Tibial nerve (tissue), 4 donors: ENCODE measurements around the gene JMJD1C.

ENCODE experiments used
- CTCF ChIP-seq, 5 experiments: fragments of 200-600 bp in 3 of 5; fragments of 450-650 bp in 2 of 5; sonication (generic) in 3 of 5; IDR thresholded peaks; one replicate each; pipeline ENCODE4 v1.5.1; 2016 to 2019; ENCODE audit warnings: antibody characterized with exemption in 5 of 5, mild to moderate bottlenecking in 3 of 5, moderate library complexity in 2 of 5
- EP300 ChIP-seq, 2 donors: sonication (generic); formaldehyde crosslinking; IDR thresholded peaks; one replicate each; pipeline ENCODE4 v1.6.1; 2017; ENCODE audit warnings: antibody characterized with exemption in 2 of 2, mild to moderate bottlenecking in 1 of 2
- POLR2A ChIP-seq, 2 donors: fragments of 450-650 bp; IDR thresholded peaks; one replicate each; pipeline ENCODE4 v1.6.1; 2017; ENCODE audit warnings: antibody characterized with exemption in 2 of 2, mild to moderate bottlenecking in 2 of 2, moderate library complexity in 2 of 2

GRCh38 chr10:63364918-63365317 is 100.9 kb downstream of the JMJD1C start:
- TF ChIP-seq CTCF (IDR thresholded peaks at IDR 0.05): no peak
- TF ChIP-seq POLR2A (IDR thresholded peaks at IDR 0.05): no peak
- TF ChIP-seq EP300 (IDR thresholded peaks at IDR 0.05): no peak
